ENCODE results near the gene PPP1R7.
"Not testable (repeated sequence)": the region's sequence is repeated elsewhere in the genome, so short reads cannot be mapped to it uniquely, and the experiment has no call there.

DNA sequence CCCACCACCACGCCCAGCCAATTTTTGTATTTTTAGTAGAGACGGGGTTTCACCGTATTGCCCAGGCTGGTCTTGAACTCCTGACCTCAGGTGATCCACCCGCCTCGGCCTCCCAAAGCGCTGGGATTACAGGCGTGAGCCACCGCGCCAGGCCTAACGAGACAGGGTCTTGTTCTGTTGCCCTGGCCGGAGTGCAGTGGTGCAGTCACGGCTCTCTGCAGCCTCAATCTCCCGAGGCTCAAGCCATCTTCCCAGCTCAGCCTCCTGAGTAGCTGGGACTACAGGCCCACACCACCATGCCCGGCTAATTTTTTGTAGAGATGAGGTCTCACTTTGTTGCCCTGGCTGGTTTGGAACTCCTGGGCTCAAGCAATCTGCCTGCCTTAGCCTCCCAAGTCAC lies 47.0 kb downstream of the PPP1R7 start:
- TF ChIP-seq POLR2A (IDR thresholded peaks at IDR 0.05; ENCODE audit: extremely low read depth, insufficient read length), result not testable (repeated sequence)
- TF ChIP-seq, protein P1, sequence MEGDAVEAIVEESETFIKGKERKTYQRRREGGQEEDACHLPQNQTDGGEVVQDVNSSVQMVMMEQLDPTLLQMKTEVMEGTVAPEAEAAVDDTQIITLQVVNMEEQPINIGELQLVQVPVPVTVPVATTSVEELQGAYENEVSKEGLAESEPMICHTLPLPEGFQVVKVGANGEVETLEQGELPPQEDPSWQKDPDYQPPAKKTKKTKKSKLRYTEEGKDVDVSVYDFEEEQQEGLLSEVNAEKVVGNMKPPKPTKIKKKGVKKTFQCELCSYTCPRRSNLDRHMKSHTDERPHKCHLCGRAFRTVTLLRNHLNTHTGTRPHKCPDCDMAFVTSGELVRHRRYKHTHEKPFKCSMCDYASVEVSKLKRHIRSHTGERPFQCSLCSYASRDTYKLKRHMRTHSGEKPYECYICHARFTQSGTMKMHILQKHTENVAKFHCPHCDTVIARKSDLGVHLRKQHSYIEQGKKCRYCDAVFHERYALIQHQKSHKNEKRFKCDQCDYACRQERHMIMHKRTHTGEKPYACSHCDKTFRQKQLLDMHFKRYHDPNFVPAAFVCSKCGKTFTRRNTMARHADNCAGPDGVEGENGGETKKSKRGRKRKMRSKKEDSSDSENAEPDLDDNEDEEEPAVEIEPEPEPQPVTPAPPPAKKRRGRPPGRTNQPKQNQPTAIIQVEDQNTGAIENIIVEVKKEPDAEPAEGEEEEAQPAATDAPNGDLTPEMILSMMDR (IDR thresholded peaks at IDR 0.05; ENCODE audit: low read depth, low read length), result not testable (repeated sequence)
- TF ChIP-seq, protein P2, sequence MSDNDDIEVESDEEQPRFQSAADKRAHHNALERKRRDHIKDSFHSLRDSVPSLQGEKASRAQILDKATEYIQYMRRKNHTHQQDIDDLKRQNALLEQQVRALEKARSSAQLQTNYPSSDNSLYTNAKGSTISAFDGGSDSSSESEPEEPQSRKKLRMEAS (IDR thresholded peaks at IDR 0.05; ENCODE audit: low read depth, low read length), result not testable (repeated sequence)

Measured in NB4 (cell line).